Body of pancreas (tissue), 4 donors: Measurements from ENCODE around the gene HAND1. TPM values are rescaled to one million over a fixed set of nuclear protein-coding genes. Genes with fewer than 3 reads are reported as not detected.

Source experiments
- ATAC-seq: fragments of 150-250 bp; one replicate; pipeline ENCODE4 v1.9.1; 2016
- DNase-seq, 4 donors: peaks; one replicate each; pipeline ENCODE4 v3.0.0-alpha.2; 2019
- H3K27ac ChIP-seq, 4 donors: fragments of 200-600 bp; sonication (generic); 1 replicate in 3 of 4; 2 replicates in 1 of 4; pipeline versions ENCODE4 v1.5.1 to v1.6.1; 2016 to 2019; ENCODE audit warnings: mild to moderate bottlenecking in 1 of 4, mixed read lengths in 1 of 4, moderate library complexity in 1 of 4
- H3K27me3 ChIP-seq, 2 donors: fragments of 200-600 bp; sonication (generic); one replicate each; pipeline ENCODE4 v1.6.0; 2016; ENCODE audit warnings: mild to moderate bottlenecking in 1 of 2
- H3K36me3 ChIP-seq, 2 donors: fragments of 200-600 bp; sonication (generic); replicated peaks in 1 of 2; 2 replicates each; pipeline ENCODE4 v1.5.1; 2016; ENCODE audit warnings: low read depth in 2 of 2; ENCODE audit not compliant: insufficient read depth in 1 of 2
- H3K4me1 ChIP-seq: fragments of 200-600 bp; sonication (generic); one replicate; pipeline ENCODE4 v1.6.0; 2016
- H3K4me3 ChIP-seq, 2 donors: fragments of 200-600 bp; sonication (generic); 1 replicate in 1 of 2; 2 replicates in 1 of 2; pipeline ENCODE4 v1.5.1; 2016 to 2019
- H3K9me3 ChIP-seq, 3 donors: fragments of 200-600 bp; sonication (generic); 1 replicate in 2 of 3; 2 replicates in 1 of 3; pipeline ENCODE4 v1.5.1; 2016
- POLR2A ChIP-seq, 3 donors: fragments of 450-650 bp; IDR thresholded peaks; one replicate each; pipeline ENCODE4 v1.6.1; 2016; ENCODE audit warnings: antibody characterized with exemption in 3 of 3, mild to moderate bottlenecking in 2 of 3
- WGBS, 2 donors: methylation state at CpG; one replicate each; pipeline ENCODE4 v1.1.5; 2017; 5-methylcytosine and 5-hydroxymethylcytosine counted together
- intact Hi-C: fragments of 100-400 bp; cut with DNase I; formaldehyde crosslinking; loops from one replicate; pipeline ENCODE4 v1.15.1; 2023
- total RNA-seq, 2 donors: library from RNA; depleted of rRNA; stranded (reverse); fragments of >200 nt; gene quantifications; one replicate each; pipeline ENCODE4 v1.1.0, GENCODE V29; 2016
- TF ChIP-seq, protein P1 (sequence below), 7 experiments: fragments of 450-650 bp in 4 of 7; fragments of 200-600 bp in 3 of 7; sonication (generic) in 3 of 7; IDR thresholded peaks; one replicate each; pipeline ENCODE4 v1.5.1; 2016 to 2019; ENCODE audit warnings: antibody characterized with exemption in 7 of 7

The HAND1 gene
- total RNA-seq, 2 donors from 2014 or later = not detected

DNA sequence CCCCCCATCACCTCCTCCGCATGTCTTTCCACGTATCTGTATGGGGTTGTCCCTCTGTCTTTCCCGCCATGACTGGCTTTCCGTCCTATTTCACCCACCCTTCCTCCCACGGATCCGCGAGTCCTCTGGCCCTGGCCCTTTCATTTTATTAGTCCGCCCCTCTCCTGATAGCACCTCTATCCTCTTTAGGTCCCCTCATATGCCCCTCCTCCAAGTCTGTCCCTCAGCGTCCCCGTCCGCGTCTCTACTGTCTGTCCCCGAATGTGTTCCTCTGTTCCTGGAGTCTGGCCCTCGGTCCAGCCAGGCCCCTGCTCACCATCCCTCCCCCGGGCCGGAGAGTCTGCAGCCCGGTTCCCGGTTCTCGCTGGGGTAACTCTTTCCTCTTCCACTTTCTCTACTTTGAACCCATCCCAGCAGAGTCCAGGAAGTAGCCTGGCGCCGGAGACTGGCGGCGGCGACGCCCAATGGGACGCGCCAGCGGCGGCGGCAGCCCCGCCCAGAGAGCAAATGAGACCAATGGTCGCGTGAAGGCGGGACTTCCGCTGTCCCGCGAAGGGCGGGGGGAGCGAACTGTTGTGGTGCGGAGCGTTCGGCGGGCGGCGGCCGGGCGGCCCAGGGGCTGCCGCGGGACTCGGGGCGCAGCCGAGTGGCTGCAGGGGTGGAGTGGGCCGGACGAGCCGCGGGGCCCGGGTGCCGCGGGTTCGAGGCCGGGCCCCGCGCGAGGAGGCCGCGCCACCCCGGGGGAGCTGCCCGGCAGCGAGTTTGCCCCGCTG lies 32.4 kb downstream of the HAND1 start, which contains the start of gene SAP30L:
SAP30L (plus strand) TSS at position 576 of the 773 bp plus-strand sequence. CDS start 608 bp downstream, outside the sequence.
- peak; percentile 98 for ATAC-seq
- Histone ChIP-seq H3K27me3 (no peaks in the 10 kb centered on the region), H3K4me1 (peaks cover 26% of the 10 kb centered on the region), H3K9me3 (no peaks in the 10 kb centered on the region), H3K27ac (peak within 1 kb of the TSS; percentile 50 to 73 (median 60)), H3K36me3 (peaks cover 0 to 2% of the 10 kb centered on the region in 2 donors), H3K4me3 (peak within 1 kb of the TSS; percentile 83 to 97)
- intact Hi-C loops = no loop called here
- DNase-seq = peak; percentile 94 to 97 (median 96)
- WGBS, 2 donors = 1% methylated on average over 23 to 59 of the region's 70 CpGs
- TF ChIP-seq, protein P1, sequence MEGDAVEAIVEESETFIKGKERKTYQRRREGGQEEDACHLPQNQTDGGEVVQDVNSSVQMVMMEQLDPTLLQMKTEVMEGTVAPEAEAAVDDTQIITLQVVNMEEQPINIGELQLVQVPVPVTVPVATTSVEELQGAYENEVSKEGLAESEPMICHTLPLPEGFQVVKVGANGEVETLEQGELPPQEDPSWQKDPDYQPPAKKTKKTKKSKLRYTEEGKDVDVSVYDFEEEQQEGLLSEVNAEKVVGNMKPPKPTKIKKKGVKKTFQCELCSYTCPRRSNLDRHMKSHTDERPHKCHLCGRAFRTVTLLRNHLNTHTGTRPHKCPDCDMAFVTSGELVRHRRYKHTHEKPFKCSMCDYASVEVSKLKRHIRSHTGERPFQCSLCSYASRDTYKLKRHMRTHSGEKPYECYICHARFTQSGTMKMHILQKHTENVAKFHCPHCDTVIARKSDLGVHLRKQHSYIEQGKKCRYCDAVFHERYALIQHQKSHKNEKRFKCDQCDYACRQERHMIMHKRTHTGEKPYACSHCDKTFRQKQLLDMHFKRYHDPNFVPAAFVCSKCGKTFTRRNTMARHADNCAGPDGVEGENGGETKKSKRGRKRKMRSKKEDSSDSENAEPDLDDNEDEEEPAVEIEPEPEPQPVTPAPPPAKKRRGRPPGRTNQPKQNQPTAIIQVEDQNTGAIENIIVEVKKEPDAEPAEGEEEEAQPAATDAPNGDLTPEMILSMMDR (IDR thresholded peaks at IDR 0.05) = no peak
- TF ChIP-seq POLR2A (IDR thresholded peaks at IDR 0.05) = peak; percentile 59 to 89 (median 86)

DNA sequence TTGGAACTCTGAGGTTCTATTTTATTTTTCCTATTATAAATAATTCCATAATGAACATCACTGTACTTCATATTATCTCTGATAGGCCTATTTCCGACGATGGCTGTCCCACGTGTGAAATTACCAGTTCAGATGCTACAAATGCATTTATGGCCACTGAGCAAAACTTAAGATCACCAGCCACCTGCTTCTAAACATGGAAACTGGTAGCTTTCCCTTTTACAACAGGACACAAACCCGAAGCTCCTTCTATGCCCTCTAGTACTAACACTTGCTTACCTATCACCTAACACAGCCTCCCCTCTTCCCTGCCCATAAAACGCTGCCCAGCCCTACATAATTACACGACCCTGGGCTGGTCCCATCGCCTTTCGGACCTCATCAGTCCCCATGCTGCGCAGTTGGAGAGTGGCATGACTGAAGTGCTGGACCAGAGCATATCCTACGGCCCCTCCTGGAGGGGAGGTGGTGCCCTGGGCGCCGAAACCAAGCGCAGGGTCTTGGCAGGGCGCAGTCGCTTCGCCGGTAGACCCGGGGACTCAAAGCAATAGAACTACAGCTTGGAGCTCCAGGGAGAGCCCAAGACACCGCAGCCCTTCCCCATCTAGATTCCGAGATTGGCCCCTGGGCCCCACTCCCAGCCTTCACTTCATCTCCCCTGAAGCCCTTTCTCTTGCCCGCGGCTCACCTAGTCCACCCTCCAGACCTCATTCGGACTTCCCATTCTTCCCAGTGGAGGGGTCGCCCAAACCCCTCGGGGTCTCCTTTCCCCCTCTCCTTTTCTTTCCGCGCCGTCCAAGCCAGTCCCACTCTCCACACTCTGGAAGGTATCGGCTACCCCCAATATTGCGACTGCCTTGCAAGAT lies 33.2 kb downstream of the HAND1 start:
- peak; percentile 8 to 22 (median 15) for DNase-seq
- Histone ChIP-seq H3K36me3 (peaks cover 0 to 2% of the 10 kb centered on the region in 2 donors), H3K27ac (peak overlapping the region; percentile 47 to 73 (median 60)), H3K4me3 (peak overlapping the region; percentile 37 to 97), H3K9me3 (no peaks in the 10 kb centered on the region), H3K27me3 (no peaks in the 10 kb centered on the region), H3K4me1 (peaks cover 26% of the 10 kb centered on the region)
- intact Hi-C loops = no loop called here
- 4% methylated on average over 30 of the region's 30 CpGs for WGBS, 2 donors
- ATAC-seq = no peak
- no peak for TF ChIP-seq POLR2A (IDR thresholded peaks at IDR 0.05)
- TF ChIP-seq, protein P1 (IDR thresholded peaks at IDR 0.05) = no peak

DNA sequence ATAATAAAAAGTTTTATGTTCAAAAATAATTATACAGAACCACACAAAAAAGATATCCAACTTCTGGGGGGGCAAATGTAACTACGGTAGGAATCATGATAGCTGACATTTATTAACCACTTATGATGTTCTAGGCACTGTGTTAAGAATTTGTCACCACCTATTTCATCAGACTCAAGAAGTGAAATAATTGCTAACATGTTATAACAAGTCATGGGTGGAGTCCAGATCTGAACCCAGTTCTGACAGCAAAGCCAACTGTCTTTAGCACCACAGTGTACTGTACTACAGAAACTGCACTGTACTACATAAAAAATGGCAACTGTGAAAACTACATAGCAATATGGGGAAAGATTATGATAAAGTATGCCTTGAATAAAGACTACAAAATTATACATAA lies 35.2 kb downstream of the HAND1 start:
- WGBS, 2 donors = 76 to 79% methylated on average over 1 of the region's 1 CpG

DNA sequence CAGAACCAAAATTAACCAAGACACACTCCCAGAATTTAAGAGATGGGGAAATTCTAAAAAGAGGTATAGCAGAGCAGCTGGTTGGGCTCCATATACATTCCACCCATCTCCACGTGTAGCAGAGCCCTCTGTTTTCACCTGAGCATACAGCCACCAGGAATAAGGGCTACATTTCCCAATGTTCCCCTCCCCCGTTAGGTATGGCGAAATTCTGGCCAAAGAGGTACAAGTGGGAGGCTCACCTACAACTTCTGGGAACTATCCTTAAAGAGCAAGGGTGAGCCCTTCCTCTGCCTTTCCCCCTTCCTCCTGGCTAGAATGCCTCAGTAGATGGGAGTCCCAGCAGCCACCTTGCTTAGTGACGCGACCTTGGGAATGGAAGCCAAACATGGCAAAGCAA lies 37.5 kb downstream of the HAND1 start:
- Histone ChIP-seq H3K9me3 (no peaks in the 10 kb centered on the region), H3K27me3 (no peaks in the 10 kb centered on the region), H3K4me1 (peaks cover 7% of the 10 kb centered on the region), H3K36me3 (peaks cover 0 to 4% of the 10 kb centered on the region in 2 donors), H3K27ac (no peak overlapping the region), H3K4me3 (no peak overlapping the region)
- WGBS, 2 donors = 88 to 89% methylated on average over 5 of the region's 5 CpGs
- no peak for TF ChIP-seq POLR2A (IDR thresholded peaks at IDR 0.05)
- TF ChIP-seq, protein P1 (IDR thresholded peaks at IDR 0.05) = no peak
- DNase-seq (no peak), ATAC-seq (no peak)
- intact Hi-C loops = no loop called here

More for the DNA sequence above, 35.2 kb downstream of the HAND1 start:
- Histone ChIP-seq H3K27me3 (no peaks in the 10 kb centered on the region), H3K4me1 (peaks cover 16% of the 10 kb centered on the region), H3K27ac (no peak overlapping the region), H3K4me3 (no peak overlapping the region), H3K36me3 (peaks cover 0 to 2% of the 10 kb centered on the region in 2 donors), H3K9me3 (no peaks in the 10 kb centered on the region)
- DNase-seq = no peak
- ATAC-seq = no peak
- TF ChIP-seq, protein P1 (IDR thresholded peaks at IDR 0.05) = no peak
- no peak for TF ChIP-seq POLR2A (IDR thresholded peaks at IDR 0.05)
- intact Hi-C loops = no loop called here
